Vagina (tissue), 2 donors: ENCODE data around the gene SYMPK. TPM values are rescaled to one million over a fixed set of nuclear protein-coding genes. Genes with fewer than 3 reads are reported as not detected.

Source experiments
- DNase-seq, 2 donors: peaks; one replicate each; pipeline ENCODE4 v3.0.0-alpha.2; 2017; ENCODE audit errors: extremely low spot score in 2 of 2
- H3K27ac ChIP-seq: fragments of 200-600 bp; sonication (generic); one replicate; pipeline ENCODE4 v1.5.1; 2019
- H3K27me3 ChIP-seq: fragments of 200-600 bp; sonication (generic); one replicate; pipeline ENCODE4 v1.5.1; 2019
- H3K36me3 ChIP-seq, 2 donors: fragments of 200-600 bp; sonication (generic); one replicate each; pipeline ENCODE4 v1.5.1; 2017 to 2019
- H3K4me1 ChIP-seq: fragments of 200-600 bp; sonication (generic); one replicate; pipeline ENCODE4 v1.5.1; 2019
- H3K4me3 ChIP-seq, 2 donors: fragments of 200-600 bp; sonication (generic); 1 replicate in 1 of 2; 2 replicates in 1 of 2; pipeline ENCODE4 v1.5.1; 2016 to 2019
- H3K9me3 ChIP-seq: fragments of 200-600 bp; sonication (generic); one replicate; pipeline ENCODE4 v1.5.1; 2019
- CTCF ChIP-seq, 3 experiments: fragments of 450-650 bp in 2 of 3; fragments of 200-600 bp in 1 of 3; sonication (generic) in 1 of 3; IDR thresholded peaks; one replicate each; pipeline ENCODE4 v1.5.1; 2017 to 2019; ENCODE audit warnings: antibody characterized with exemption in 3 of 3, mild to moderate bottlenecking in 2 of 3, moderate library complexity in 2 of 3
- POLR2A ChIP-seq, 2 donors: fragments of 450-650 bp; IDR thresholded peaks; one replicate each; pipeline ENCODE4 v1.6.1; 2017; ENCODE audit warnings: antibody characterized with exemption in 2 of 2, mild to moderate bottlenecking in 2 of 2, moderate library complexity in 2 of 2
- POLR2AphosphoS5 ChIP-seq, 2 donors: sonication (generic); formaldehyde crosslinking; IDR thresholded peaks; one replicate each; pipeline ENCODE4 v1.9.0; 2017; ENCODE audit warnings: antibody characterized with exemption in 2 of 2, mild to moderate bottlenecking in 2 of 2, low read depth in 1 of 2; ENCODE audit not compliant: insufficient read depth in 1 of 2
- intact Hi-C: fragments of 100-400 bp; cut with DNase I; formaldehyde crosslinking; loops from one replicate; pipeline ENCODE4 v1.15.1; 2023
- total RNA-seq: library from RNA; depleted of rRNA; stranded (reverse); fragments of >200 nt; gene quantifications from one replicate; pipeline ENCODE4 v1.2.3, GENCODE V29; 2016

Gene SYMPK
- total RNA-seq, 1 donor from 2014 or later, result 43.2 TPM

GRCh38 chr19:45825917-45826893 is 36.7 kb downstream of the SYMPK start:
- intact Hi-C loops, result no loop called here

GRCh38 chr19:45825263-45825605 is 37.7 kb downstream of the SYMPK start:
- Histone ChIP-seq H3K27me3 (no peaks in the 10 kb centered on the region), H3K4me3 (no peak overlapping the region), H3K27ac (no peak overlapping the region), H3K4me1 (no peaks in the 10 kb centered on the region), H3K36me3 (peaks cover 0 to 71% of the 10 kb centered on the region in 2 donors), H3K9me3 (no peaks in the 10 kb centered on the region)
- no peak for TF ChIP-seq POLR2A (IDR thresholded peaks at IDR 0.05)
- no peak for TF ChIP-seq CTCF (IDR thresholded peaks at IDR 0.05)
- TF ChIP-seq POLR2AphosphoS5 (IDR thresholded peaks at IDR 0.05; ENCODE audit: insufficient read depth in 1 of 2, low read depth in 1 of 2), result no peak
- DNase-seq, result no peak
- intact Hi-C loops, result no loop called here

More at GRCh38 chr19:45825917-45826893, 36.7 kb downstream of the SYMPK start:
- H3K36me3 ChIP-seq, result peaks cover 1 to 71% of the 10 kb centered on the region in 2 donors
- no peak for DNase-seq
- no peaks in the 10 kb centered on the region for H3K4me1 ChIP-seq
- H3K9me3 ChIP-seq, result no peaks in the 10 kb centered on the region
- no peak overlapping the region for H3K27ac ChIP-seq
- H3K27me3 ChIP-seq, result no peaks in the 10 kb centered on the region
- TF ChIP-seq POLR2AphosphoS5 (IDR thresholded peaks at IDR 0.05; ENCODE audit: insufficient read depth in 1 of 2, low read depth in 1 of 2) (no peak), CTCF (IDR thresholded peaks at IDR 0.05) (no peak), POLR2A (IDR thresholded peaks at IDR 0.05) (no peak)
- no peak overlapping the region for H3K4me3 ChIP-seq

- Histone ChIP-seq H3K27ac (no peak overlapping the region), H3K36me3 (peaks cover 0 to 65% of the 10 kb centered on the region in 2 donors)
- intact Hi-C loops, result no loop called here
These were observed 38.2 kb downstream of the SYMPK start for GRCh38 chr19:45824531-45825262.

GRCh38 chr19:45824041-45824471 is 38.9 kb downstream of the SYMPK start:
- H3K36me3 ChIP-seq, result peaks cover 0 to 59% of the 10 kb centered on the region in 2 donors
- intact Hi-C loops, result no loop called here

More at GRCh38 chr19:45824531-45825262, 38.2 kb downstream of the SYMPK start:
- no peaks in the 10 kb centered on the region for H3K4me1 ChIP-seq
- no peak for DNase-seq
- no peaks in the 10 kb centered on the region for H3K9me3 ChIP-seq
- TF ChIP-seq POLR2A (IDR thresholded peaks at IDR 0.05) (no peak), CTCF (IDR thresholded peaks at IDR 0.05) (no peak), POLR2AphosphoS5 (IDR thresholded peaks at IDR 0.05; ENCODE audit: insufficient read depth in 1 of 2, low read depth in 1 of 2) (no peak)
- no peak overlapping the region for H3K4me3 ChIP-seq
- H3K27me3 ChIP-seq, result no peaks in the 10 kb centered on the region

More at GRCh38 chr19:45824041-45824471, 38.9 kb downstream of the SYMPK start:
- Histone ChIP-seq H3K4me3 (no peak overlapping the region), H3K27me3 (no peaks in the 10 kb centered on the region), H3K9me3 (no peaks in the 10 kb centered on the region), H3K4me1 (no peaks in the 10 kb centered on the region), H3K27ac (no peak overlapping the region)
- no peak for DNase-seq
- no peak for TF ChIP-seq CTCF (IDR thresholded peaks at IDR 0.05)
